ENCODE data around the gene CUL2.
A peak's percentile ranks its signal among the peaks of the same experiment; 100 is the strongest.

CUL2 gene

GRCh38 chr10:35090162-35090954, at the start of gene CUL2:
Gene CUL2, minus strand, starts transcription at chr10:35090341. Its CDS starts 19,024 bp downstream, at chr10:35071317.
- Histone ChIP-seq H3K27me3 (ENCODE audit: insufficient read depth, poor library complexity, severe bottlenecking) (no peaks in the 10 kb centered on the region), H3K4me3 (ENCODE audit: severe bottlenecking) (peak within 1 kb of the TSS; percentile 88), H3K36me3 (ENCODE audit: low read depth) (peaks cover 12% of the 10 kb centered on the region), H3K27ac (ENCODE audit: poor library complexity, severe bottlenecking) (peak within 1 kb of the TSS; percentile 48), H3K4me1 (ENCODE audit: insufficient read depth, poor library complexity, severe bottlenecking) (peaks cover 14% of the 10 kb centered on the region), H3K9me3 (ENCODE audit: severe bottlenecking) (no peaks in the 10 kb centered on the region)
- DNase-seq (ENCODE audit: low spot score) (peak; percentile 89), ATAC-seq (ENCODE audit: low read depth) (peak; percentile 94)
- no peak for TF ChIP-seq CTCF (IDR thresholded peaks at IDR 0.05; ENCODE audit: poor library complexity, severe bottlenecking)

GRCh38 chr10:35136263-35136815, 46.2 kb upstream of the CUL2 start:
- no peak for ATAC-seq (ENCODE audit: low read depth)
- Histone ChIP-seq H3K27me3 (ENCODE audit: insufficient read depth, poor library complexity, severe bottlenecking) (no peaks in the 10 kb centered on the region), H3K4me1 (ENCODE audit: insufficient read depth, poor library complexity, severe bottlenecking) (no peaks in the 10 kb centered on the region), H3K9me3 (ENCODE audit: severe bottlenecking) (no peaks in the 10 kb centered on the region), H3K27ac (ENCODE audit: poor library complexity, severe bottlenecking) (no peak overlapping the region), H3K4me3 (ENCODE audit: severe bottlenecking) (no peak overlapping the region), H3K36me3 (ENCODE audit: low read depth) (no peaks in the 10 kb centered on the region)
- no peak for DNase-seq (ENCODE audit: low spot score)
- TF ChIP-seq CTCF (IDR thresholded peaks at IDR 0.05; ENCODE audit: poor library complexity, severe bottlenecking) = no peak

GRCh38 chr10:35135861-35136260, 45.7 kb upstream of the CUL2 start:
- no peaks in the 10 kb centered on the region for H3K9me3 ChIP-seq (ENCODE audit: severe bottlenecking)
- no peak for TF ChIP-seq CTCF (IDR thresholded peaks at IDR 0.05; ENCODE audit: poor library complexity, severe bottlenecking)
- H3K4me1 ChIP-seq (ENCODE audit: insufficient read depth, poor library complexity, severe bottlenecking) = no peaks in the 10 kb centered on the region
- no peak for DNase-seq (ENCODE audit: low spot score)
- no peak overlapping the region for H3K27ac ChIP-seq (ENCODE audit: poor library complexity, severe bottlenecking)
- no peaks in the 10 kb centered on the region for H3K36me3 ChIP-seq (ENCODE audit: low read depth)
- H3K4me3 ChIP-seq (ENCODE audit: severe bottlenecking) = no peak overlapping the region
- H3K27me3 ChIP-seq (ENCODE audit: insufficient read depth, poor library complexity, severe bottlenecking) = no peaks in the 10 kb centered on the region
- no peak for ATAC-seq (ENCODE audit: low read depth)

- DNase-seq (ENCODE audit: low spot score) = no peak
- H3K9me3 ChIP-seq (ENCODE audit: severe bottlenecking) = no peaks in the 10 kb centered on the region
- no peaks in the 10 kb centered on the region for H3K27me3 ChIP-seq (ENCODE audit: insufficient read depth, poor library complexity, severe bottlenecking)
- no peak for TF ChIP-seq CTCF (IDR thresholded peaks at IDR 0.05; ENCODE audit: poor library complexity, severe bottlenecking)
- no peaks in the 10 kb centered on the region for H3K36me3 ChIP-seq (ENCODE audit: low read depth)
- ATAC-seq (ENCODE audit: low read depth) = no peak
- H3K4me1 ChIP-seq (ENCODE audit: insufficient read depth, poor library complexity, severe bottlenecking) = peaks cover 14% of the 10 kb centered on the region
- no peak overlapping the region for H3K4me3 ChIP-seq (ENCODE audit: severe bottlenecking)
- H3K27ac ChIP-seq (ENCODE audit: poor library complexity, severe bottlenecking) = no peak overlapping the region
These were observed 43.4 kb upstream of the CUL2 start for GRCh38 chr10:35133586-35133985.

- Histone ChIP-seq H3K4me1 (ENCODE audit: insufficient read depth, poor library complexity, severe bottlenecking) (peaks cover 15% of the 10 kb centered on the region), H3K27ac (ENCODE audit: poor library complexity, severe bottlenecking) (no peak overlapping the region), H3K4me3 (ENCODE audit: severe bottlenecking) (no peak overlapping the region), H3K36me3 (ENCODE audit: low read depth) (no peaks in the 10 kb centered on the region), H3K9me3 (ENCODE audit: severe bottlenecking) (no peaks in the 10 kb centered on the region), H3K27me3 (ENCODE audit: insufficient read depth, poor library complexity, severe bottlenecking) (no peaks in the 10 kb centered on the region)
- TF ChIP-seq CTCF (IDR thresholded peaks at IDR 0.05; ENCODE audit: poor library complexity, severe bottlenecking) = no peak
- DNase-seq (ENCODE audit: low spot score) (no peak), ATAC-seq (ENCODE audit: low read depth) (no peak)
These were observed 42.6 kb upstream of the CUL2 start for GRCh38 chr10:35132727-35133126.
